ENCODE measurements around the gene RAB14.
"Not testable (repeated sequence)": the region's sequence is repeated elsewhere in the genome, so short reads cannot be mapped to it uniquely, and the experiment has no call there.

Gene RAB14

DNA sequence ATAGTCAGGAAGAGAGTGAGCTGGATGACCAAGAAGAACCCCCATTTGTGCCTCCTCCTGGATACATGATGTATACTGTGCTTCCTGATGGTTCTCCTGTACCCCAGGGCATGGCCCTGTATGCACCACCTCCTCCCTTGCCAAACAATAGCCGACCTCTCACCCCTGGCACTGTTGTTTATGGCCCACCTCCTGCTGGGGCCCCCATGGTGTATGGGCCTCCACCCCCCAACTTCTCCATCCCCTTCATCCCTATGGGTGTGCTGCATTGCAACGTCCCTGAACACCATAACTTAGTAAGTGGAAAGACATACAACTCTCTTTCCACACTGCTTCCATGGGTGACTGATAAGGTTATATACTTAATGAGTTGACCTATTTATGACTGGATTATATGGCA, 51.5 kb downstream of the RAB14 start:
- DNase-seq = no peak

DNA sequence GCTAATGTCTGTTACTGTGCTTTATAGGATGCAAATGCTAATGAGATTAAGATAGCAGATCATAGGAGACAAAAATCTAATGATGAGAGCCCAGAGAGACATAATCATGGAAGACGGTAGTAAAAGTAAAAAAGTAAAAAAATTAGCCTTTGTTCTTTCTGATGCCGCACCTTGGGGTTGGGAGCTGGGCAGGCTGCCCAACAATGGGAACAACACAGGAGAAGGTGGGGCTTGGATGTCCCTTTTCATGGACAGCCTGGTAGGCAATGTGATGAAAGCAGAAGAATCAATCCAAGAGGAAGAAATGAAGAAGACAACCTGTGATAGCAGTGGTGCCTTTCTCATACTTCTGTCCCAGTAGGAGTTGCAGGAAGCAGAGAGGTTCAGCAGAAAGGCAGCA, 57.2 kb downstream of the RAB14 start:
- no peak for DNase-seq

DNA sequence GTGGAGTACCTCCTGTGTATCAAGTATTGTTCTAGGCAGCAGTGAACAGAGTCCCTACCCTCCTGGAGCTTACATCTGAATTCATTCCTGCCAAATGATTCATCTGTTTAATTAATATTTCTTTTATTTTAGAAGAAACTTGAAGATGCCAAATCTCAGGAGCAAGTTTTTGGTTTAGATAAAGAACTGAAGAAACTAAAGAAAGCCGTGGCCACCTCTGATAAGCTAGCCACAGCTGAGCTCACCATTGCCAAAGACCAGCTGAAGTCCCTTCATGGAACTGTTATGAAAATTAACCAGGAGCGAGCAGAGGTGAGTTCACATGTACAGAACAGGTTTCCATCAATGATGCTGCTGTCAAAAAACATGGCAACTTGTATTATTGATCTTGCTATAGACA, 57.9 kb downstream of the RAB14 start:
- no peak for DNase-seq

DNA sequence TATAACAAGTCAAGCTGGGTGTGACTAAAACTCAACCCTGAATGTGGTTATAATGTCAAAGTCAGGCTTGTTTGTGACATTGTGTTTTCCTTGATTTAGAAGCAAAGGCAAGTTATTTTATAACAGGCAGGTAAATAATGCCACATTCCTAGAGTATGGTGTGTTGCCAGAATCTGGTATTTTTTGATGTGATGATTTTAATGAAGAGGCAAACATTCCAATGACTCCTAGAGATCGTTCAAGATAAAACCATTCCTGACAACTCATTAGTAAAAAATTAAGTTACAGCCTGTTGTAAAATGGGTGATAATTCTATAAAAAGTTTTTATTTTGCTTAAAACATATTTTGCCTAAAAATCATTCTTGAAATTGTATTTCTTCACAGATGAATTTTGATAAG, 60.0 kb downstream of the RAB14 start:
- DNase-seq = no peak

DNA sequence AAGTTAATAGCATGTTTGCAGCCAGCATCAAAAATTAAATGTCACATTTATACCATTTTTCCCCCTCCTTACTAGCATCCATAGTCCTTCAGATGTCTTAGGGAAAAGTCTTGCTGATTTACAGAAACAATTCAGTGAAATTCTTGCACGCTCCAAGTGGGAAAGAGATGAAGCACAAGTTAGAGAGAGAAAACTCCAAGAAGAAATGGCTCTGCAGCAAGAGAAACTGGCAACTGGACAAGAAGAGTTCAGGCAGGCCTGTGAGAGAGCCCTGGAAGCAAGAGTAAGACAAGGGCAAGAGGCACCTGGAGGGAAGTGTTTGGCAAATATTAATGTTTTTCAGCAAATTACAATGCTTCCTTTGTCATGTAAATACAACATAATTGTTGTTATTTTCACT, 60.4 kb downstream of the RAB14 start:
- no peak for DNase-seq

DNA sequence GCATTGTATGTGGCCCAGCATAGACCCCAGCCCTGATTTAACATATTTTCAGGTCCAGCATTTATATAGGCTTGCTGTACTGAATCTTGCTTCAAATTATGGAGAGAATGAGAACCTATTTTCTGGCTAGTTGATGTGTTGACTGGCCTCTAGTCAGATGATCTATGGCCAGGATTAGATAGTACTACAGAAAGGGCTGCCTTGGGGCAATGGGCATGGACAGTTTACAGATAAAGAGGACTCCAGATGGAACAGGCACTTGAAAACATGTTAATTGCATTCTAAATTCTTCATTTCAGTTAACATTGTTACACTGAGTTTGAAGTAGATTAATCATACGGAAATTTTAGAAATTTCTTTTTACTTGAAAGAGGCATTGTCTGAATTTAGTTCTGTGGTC, 61.5 kb downstream of the RAB14 start:
- no peak for DNase-seq

DNA sequence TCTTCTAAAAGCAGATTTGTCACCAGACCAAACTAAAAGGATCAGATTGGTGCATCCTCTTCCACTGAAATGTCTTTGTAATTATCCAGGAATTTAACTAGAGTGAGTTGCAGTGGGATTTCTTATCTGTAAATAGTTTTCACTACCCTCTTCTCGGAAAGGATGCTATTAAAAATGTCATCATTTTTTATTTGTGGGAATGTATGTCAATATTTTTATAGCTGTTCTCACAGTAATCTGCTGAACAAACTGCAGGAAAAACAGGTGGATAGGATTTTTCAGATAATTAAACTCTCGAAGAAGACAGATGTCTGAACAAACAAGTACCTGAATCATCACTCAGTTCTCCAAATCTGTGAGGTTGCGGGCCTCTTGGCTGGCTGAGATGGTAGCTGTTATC, 62.7 kb downstream of the RAB14 start:
- DNase-seq = no peak

DNA sequence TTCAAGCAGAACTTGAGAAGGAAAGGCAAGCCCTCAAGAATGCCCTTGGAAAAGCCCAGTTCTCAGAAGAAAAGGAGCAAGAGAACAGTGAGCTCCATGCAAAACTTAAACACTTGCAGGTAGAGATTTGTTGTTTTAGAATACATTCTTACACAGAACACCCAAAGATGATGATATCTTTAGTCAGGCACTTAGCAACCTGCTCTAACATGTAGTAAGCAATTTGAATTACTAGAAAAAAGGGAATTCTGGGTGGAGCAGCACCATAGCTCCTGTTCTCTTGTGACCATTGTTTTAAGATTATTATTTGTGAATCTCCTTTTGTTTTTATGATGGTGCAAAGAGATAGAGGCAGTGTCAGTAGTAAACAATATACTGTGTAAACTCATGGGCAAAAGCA, 63.1 kb downstream of the RAB14 start:
- no peak for DNase-seq

DNA sequence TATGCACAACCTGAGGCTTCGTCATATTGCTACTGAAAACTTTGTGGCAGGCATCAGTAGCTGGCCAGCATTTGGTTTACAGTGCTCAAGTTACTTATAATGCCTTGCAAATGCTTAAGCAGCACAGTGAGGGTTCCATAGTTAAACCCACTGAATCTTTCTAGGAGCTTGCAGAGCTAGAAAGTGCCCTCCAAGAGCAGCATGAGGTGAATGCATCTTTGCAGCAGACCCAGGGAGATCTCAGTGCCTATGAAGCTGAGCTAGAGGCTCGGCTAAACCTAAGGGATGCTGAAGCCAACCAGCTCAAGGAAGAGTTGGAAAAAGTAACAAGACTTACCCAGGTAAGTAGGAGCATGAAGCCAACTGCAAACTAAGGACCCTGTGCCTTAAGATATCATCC, 66.0 kb downstream of the RAB14 start:
- DNase-seq = no peak

DNA sequence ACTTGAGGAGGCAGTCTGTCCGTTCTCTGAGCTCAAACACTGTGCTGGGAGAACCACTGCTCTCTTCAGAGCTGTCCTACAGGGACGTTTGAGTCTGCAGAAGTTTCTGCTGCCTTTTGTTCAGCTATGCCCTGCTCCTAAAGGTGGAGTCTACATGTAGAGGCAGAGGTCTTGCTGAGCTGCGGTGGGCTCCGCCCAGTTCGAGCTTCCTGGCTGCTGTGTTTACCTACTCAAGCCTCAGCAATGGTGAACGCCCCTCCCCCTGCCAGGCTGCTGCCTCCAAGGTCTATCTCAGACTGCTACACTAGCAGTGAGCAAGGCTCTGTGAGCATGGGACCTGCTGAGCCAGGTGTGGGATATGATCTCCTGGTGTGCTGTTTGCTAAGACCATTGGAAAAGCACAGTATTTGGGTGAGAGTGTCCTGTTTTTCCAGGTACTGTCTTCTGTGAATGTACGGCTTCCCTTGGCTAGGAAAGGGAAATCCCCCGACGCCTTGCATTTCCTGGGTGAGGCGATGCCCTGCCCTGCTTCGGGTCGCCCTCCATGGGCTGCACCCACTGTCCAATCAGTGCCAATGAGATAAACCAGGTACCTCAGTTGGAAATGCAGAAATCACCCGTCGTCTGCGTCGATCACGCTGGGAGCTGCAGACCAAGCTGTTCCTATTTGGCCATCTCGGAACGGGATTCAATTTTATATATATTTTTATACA, 68.4 kb downstream of the RAB14 start:
- no peak for DNase-seq

DNA sequence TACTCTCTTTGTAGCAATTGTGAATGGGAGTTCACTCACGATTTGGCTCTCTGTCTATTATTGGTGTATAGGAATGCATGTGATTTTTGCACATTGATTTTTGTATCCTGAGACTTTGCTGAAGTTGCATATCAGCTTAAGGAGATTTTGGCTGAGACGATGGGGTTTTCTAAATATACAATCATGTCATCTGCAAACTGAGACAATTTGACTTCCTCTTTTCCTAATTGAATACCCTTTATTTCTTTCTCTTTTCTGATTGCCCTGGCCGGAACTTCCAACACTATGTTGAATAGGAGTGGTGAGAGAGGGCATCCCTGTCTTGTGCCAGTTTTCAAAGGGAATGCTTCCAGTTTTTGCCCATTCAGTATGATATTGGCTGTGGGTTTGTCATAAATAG, 72.3 kb downstream of the RAB14 start:
- DNase-seq = not testable (repeated sequence)
